WTC11 (cell line): Measurements from ENCODE around the gene NFIA.

Experiments
- EMX1 ChIP-seq: fragments of 250-450 bp; sonication (Bioruptor Pico); IDR thresholded peaks from 2 replicates; pipeline ENCODE4 v1.8.0; 2021; ENCODE audit warnings: mild to moderate bottlenecking
- SMAD3 ChIP-seq: sonication (generic); formaldehyde crosslinking; IDR thresholded peaks from 2 replicates; pipeline ENCODE4 v1.8.0; 2022; ENCODE audit warnings: missing genetic modification reagents, mild to moderate bottlenecking, borderline replicate concordance
- TF ChIP-seq, protein P1 (sequence below): sonication (generic); formaldehyde crosslinking; IDR thresholded peaks from 2 replicates; pipeline ENCODE4 v1.8.0; 2022; ENCODE audit warnings: mild to moderate bottlenecking, missing genetic modification reagents
- TF ChIP-seq, protein P2 (sequence below): sonication (generic); formaldehyde crosslinking; IDR thresholded peaks from 2 replicates; pipeline ENCODE4 v1.8.1; 2023; ENCODE audit warnings: mild to moderate bottlenecking, missing genetic modification reagents, moderate library complexity

DNA sequence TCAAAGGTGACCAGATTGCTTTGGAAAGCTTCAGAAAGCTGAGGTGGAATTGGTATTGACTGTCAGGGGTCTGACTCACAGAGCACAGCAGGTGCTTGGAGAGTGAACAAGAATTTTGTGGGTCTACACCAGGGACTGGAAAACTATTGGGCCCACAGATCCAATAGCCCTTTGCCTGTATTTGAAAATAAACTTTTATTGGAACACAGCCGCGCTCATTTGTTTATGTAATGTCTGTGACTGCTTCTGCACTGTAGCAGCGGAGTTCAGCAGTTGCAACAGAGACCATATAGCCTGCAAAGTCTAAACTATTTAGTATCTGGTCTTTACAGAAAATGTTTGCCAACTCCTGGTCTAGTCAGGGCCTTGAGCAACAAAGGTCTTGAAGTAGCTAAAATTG, 315.6 kb downstream of the NFIA start:
- TF ChIP-seq, protein P1, sequence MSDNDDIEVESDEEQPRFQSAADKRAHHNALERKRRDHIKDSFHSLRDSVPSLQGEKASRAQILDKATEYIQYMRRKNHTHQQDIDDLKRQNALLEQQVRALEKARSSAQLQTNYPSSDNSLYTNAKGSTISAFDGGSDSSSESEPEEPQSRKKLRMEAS (CRISPR knock-in tag) = no peak
- TF ChIP-seq, protein P2, sequence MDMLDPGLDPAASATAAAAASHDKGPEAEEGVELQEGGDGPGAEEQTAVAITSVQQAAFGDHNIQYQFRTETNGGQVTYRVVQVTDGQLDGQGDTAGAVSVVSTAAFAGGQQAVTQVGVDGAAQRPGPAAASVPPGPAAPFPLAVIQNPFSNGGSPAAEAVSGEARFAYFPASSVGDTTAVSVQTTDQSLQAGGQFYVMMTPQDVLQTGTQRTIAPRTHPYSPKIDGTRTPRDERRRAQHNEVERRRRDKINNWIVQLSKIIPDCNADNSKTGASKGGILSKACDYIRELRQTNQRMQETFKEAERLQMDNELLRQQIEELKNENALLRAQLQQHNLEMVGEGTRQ = no peak
- TF ChIP-seq EMX1 (CRISPR knock-in tag) = no peak
- TF ChIP-seq SMAD3 (CRISPR knock-in tag) = no peak
